Measurements from ENCODE around the gene TOPORS.
A peak's percentile ranks its signal among the peaks of the same experiment; 100 is the strongest.

Gene TOPORS

DNA sequence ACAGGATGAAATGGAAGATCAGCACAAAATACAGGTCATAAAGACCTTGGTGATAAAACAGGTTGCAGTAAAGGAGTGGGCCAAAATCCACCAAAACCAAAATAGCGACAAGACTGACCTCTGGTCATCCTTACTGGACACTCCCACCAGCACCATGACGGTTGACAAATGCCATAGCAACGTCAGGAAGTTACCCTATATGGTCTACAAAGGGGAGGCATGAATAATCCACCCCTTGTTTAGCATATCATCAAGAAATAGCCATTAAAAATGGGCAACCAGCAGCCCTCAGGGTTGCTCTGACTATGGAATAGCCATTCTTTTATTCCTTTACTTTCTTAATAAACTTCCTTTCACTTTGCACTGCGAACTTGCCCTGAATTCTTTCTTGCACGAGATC lies 26.6 kb upstream of the TOPORS start:
- Histone ChIP-seq H3K4me2 (ENCODE audit: low read length) (no peak overlapping the region), H2AFZ (ENCODE audit: low read length) (no peak overlapping the region)

DNA sequence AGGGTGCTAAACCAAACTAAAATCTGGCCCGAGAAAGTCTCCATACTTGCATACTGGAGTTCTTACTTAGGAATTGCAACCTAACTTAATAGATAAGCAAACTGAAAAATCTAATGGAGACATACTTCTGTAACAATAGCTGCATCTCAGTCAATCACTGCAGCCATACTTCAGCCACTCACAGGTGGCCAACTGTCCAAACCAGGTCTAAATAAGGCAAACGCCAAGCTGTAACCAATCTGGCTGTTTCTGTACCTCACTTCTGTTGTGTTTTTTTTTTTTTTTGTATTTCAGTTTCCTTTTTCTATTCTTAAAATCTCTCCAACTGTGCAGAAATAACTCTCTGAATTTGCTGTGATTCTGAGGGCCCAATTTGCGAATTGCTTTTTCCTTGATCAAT lies 24.9 kb upstream of the TOPORS start:
- H3K9me3 ChIP-seq (ENCODE audit: low read length), result no peaks in the 10 kb centered on the region
- H3F3A ChIP-seq (ENCODE audit: insufficient read depth, low read length), result no peaks in the 10 kb centered on the region
- H3K4me3 ChIP-seq (ENCODE audit: low read depth, low read length, poor library complexity, severe bottlenecking), result no peak overlapping the region
- no peak overlapping the region for H2AFZ ChIP-seq (ENCODE audit: low read length)
- no peaks in the 10 kb centered on the region for H3K36me3 ChIP-seq (ENCODE audit: insufficient read depth, low read length)
- no peak overlapping the region for H3K27ac ChIP-seq (ENCODE audit: low read depth, low read length, poor library complexity, severe bottlenecking)
- no peak overlapping the region for H3K4me2 ChIP-seq (ENCODE audit: low read length)
- H3K79me2 ChIP-seq (ENCODE audit: insufficient read depth, low read length), result no peaks in the 10 kb centered on the region; the same call in 1 of the 2 replicates
- no peaks in the 10 kb centered on the region for H3K9me2 ChIP-seq (ENCODE audit: low read depth, low read length)
- peaks cover 7% of the 10 kb centered on the region for H3K4me1 ChIP-seq (ENCODE audit: insufficient read depth, low read length, severe bottlenecking)
- H3K27me3 ChIP-seq (ENCODE audit: insufficient read depth, low read length), result no peaks in the 10 kb centered on the region; the same call in 1 of the 2 replicates
- no peak overlapping the region for H3K9ac ChIP-seq (ENCODE audit: low read length)
- no peaks in the 10 kb centered on the region for H4K20me1 ChIP-seq (ENCODE audit: insufficient read depth, low read length)
- TF ChIP-seq EZH2 (IDR thresholded peaks at IDR 0.05; ENCODE audit: borderline replicate concordance, low read length), result no peak

More for the DNA sequence above, 26.6 kb upstream of the TOPORS start:
- Histone ChIP-seq H3K27me3 (ENCODE audit: insufficient read depth, low read length) (no peaks in the 10 kb centered on the region; the same call in 1 of the 2 replicates), H3K9me2 (ENCODE audit: low read depth, low read length) (no peaks in the 10 kb centered on the region), H4K20me1 (ENCODE audit: insufficient read depth, low read length) (no peaks in the 10 kb centered on the region), H3F3A (ENCODE audit: insufficient read depth, low read length) (no peaks in the 10 kb centered on the region), H3K36me3 (ENCODE audit: insufficient read depth, low read length) (no peaks in the 10 kb centered on the region), H3K4me1 (ENCODE audit: insufficient read depth, low read length, severe bottlenecking) (no peaks in the 10 kb centered on the region), H3K9me3 (ENCODE audit: low read length) (no peaks in the 10 kb centered on the region), H3K9ac (ENCODE audit: low read length) (no peak overlapping the region), H3K4me3 (ENCODE audit: low read depth, low read length, poor library complexity, severe bottlenecking) (no peak overlapping the region), H3K79me2 (ENCODE audit: insufficient read depth, low read length) (no peaks in the 10 kb centered on the region), H3K27ac (ENCODE audit: low read depth, low read length, poor library complexity, severe bottlenecking) (no peak overlapping the region)
- TF ChIP-seq, protein P1, sequence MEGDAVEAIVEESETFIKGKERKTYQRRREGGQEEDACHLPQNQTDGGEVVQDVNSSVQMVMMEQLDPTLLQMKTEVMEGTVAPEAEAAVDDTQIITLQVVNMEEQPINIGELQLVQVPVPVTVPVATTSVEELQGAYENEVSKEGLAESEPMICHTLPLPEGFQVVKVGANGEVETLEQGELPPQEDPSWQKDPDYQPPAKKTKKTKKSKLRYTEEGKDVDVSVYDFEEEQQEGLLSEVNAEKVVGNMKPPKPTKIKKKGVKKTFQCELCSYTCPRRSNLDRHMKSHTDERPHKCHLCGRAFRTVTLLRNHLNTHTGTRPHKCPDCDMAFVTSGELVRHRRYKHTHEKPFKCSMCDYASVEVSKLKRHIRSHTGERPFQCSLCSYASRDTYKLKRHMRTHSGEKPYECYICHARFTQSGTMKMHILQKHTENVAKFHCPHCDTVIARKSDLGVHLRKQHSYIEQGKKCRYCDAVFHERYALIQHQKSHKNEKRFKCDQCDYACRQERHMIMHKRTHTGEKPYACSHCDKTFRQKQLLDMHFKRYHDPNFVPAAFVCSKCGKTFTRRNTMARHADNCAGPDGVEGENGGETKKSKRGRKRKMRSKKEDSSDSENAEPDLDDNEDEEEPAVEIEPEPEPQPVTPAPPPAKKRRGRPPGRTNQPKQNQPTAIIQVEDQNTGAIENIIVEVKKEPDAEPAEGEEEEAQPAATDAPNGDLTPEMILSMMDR (IDR thresholded peaks at IDR 0.05; ENCODE audit: low read length), result no peak
- no peak for TF ChIP-seq EZH2 (IDR thresholded peaks at IDR 0.05; ENCODE audit: borderline replicate concordance, low read length)

DNA sequence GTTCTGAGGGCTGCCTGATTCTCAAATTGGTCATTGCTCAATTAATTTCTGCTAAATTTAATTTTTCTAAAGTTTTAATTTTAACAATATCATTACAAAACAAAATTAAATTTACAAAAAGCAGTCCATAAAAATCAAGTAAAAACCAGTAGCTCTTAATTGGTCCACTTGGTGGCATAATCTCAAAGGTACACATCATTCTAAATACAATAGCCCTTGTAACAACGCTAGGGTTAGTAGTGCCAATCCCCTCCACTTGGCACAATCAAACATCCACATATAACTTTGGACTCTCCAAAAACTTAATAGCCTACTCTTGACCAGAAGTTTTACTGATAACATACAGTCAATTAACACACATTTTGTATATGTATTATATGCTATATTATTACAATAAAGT lies 22.5 kb upstream of the TOPORS start:
- H3F3A ChIP-seq (ENCODE audit: insufficient read depth, low read length), result no peaks in the 10 kb centered on the region
- H3K27ac ChIP-seq (ENCODE audit: low read depth, low read length, poor library complexity, severe bottlenecking), result no peak overlapping the region
- H3K36me3 ChIP-seq (ENCODE audit: insufficient read depth, low read length), result peaks cover 9% of the 10 kb centered on the region; the same call in 1 of the 2 replicates
- TF ChIP-seq, protein P1 (IDR thresholded peaks at IDR 0.05; ENCODE audit: low read length), result 0 out of 2 replicates have a peak, but pooled peaks have one; percentile 12
- no peak for TF ChIP-seq EZH2 (IDR thresholded peaks at IDR 0.05; ENCODE audit: borderline replicate concordance, low read length)
- no peak overlapping the region for H3K9ac ChIP-seq (ENCODE audit: low read length)
- H3K4me3 ChIP-seq (ENCODE audit: low read depth, low read length, poor library complexity, severe bottlenecking), result no peak overlapping the region
- 0 out of 2 replicates have a peak overlapping the region, but pooled peaks have one; percentile 59 for H2AFZ ChIP-seq (ENCODE audit: low read length)
- no peak overlapping the region for H3K4me2 ChIP-seq (ENCODE audit: low read length)
- H3K9me2 ChIP-seq (ENCODE audit: low read depth, low read length), result no peaks in the 10 kb centered on the region
- peaks cover 27% of the 10 kb centered on the region for H3K4me1 ChIP-seq (ENCODE audit: insufficient read depth, low read length, severe bottlenecking)
- no peaks in the 10 kb centered on the region for H4K20me1 ChIP-seq (ENCODE audit: insufficient read depth, low read length)
- peaks cover 21% of the 10 kb centered on the region for H3K79me2 ChIP-seq (ENCODE audit: insufficient read depth, low read length)
- H3K27me3 ChIP-seq (ENCODE audit: insufficient read depth, low read length), result no peaks in the 10 kb centered on the region; the same call in 1 of the 2 replicates
- H3K9me3 ChIP-seq (ENCODE audit: low read length), result no peaks in the 10 kb centered on the region

DNA sequence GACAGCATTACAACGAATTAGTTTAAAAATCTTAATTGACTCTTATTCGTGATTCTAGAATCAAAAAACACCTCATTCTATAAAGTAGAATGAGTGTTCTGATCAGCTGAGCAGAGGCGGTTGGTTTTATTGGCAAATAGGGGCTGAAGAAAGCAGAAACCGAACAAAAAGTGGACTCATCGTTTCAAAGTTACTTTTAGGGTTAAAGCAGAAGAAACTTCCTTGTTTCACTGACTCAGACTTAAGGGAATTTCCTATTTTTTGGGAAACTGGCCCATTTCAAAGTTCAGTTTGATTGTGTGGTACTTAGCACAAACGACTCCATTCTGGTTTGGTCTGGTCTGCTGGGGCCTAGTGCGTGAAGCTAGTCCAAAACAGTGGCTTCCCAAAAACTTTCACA lies 21.4 kb upstream of the TOPORS start:
- Histone ChIP-seq H3F3A (ENCODE audit: insufficient read depth, low read length) (no peaks in the 10 kb centered on the region), H3K4me2 (ENCODE audit: low read length) (peak overlapping the region; percentile 85; the same call in 1 of the 2 replicates), H3K9ac (ENCODE audit: low read length) (no peak overlapping the region), H3K27me3 (ENCODE audit: insufficient read depth, low read length) (no peaks in the 10 kb centered on the region; the same call in 1 of the 2 replicates), H3K27ac (ENCODE audit: low read depth, low read length, poor library complexity, severe bottlenecking) (no peak overlapping the region), H3K9me2 (ENCODE audit: low read depth, low read length) (no peaks in the 10 kb centered on the region), H3K4me3 (ENCODE audit: low read depth, low read length, poor library complexity, severe bottlenecking) (no peak overlapping the region), H4K20me1 (ENCODE audit: insufficient read depth, low read length) (no peaks in the 10 kb centered on the region), H2AFZ (ENCODE audit: low read length) (0 out of 2 replicates have a peak overlapping the region, but pooled peaks have one; percentile 24), H3K9me3 (ENCODE audit: low read length) (no peaks in the 10 kb centered on the region), H3K36me3 (ENCODE audit: insufficient read depth, low read length) (peaks cover 9% of the 10 kb centered on the region; the same call in 1 of the 2 replicates), H3K4me1 (ENCODE audit: insufficient read depth, low read length, severe bottlenecking) (peaks cover 27% of the 10 kb centered on the region), H3K79me2 (ENCODE audit: insufficient read depth, low read length) (peaks cover 21% of the 10 kb centered on the region)
- TF ChIP-seq, protein P1 (IDR thresholded peaks at IDR 0.05; ENCODE audit: low read length), result no peak
- no peak for TF ChIP-seq EZH2 (IDR thresholded peaks at IDR 0.05; ENCODE audit: borderline replicate concordance, low read length)
